Hindlimb muscle (tissue), 1 donor: Measurements from ENCODE around the gene PTPRM. TPM values are rescaled to one million over a fixed set of nuclear protein-coding genes. Genes with fewer than 3 reads are reported as not detected.

Experiments used
- DNase-seq: peaks from one replicate; pipeline ENCODE4 v3.0.0-alpha.2; 2013
- polyA plus RNA-seq: library from polyadenylated mRNA; unstranded; fragments of 120-200 nt; gene quantifications from one replicate; pipeline ENCODE4 v1.2.1, GENCODE V29; 2013; ENCODE audit not compliant: insufficient read length

Gene PTPRM
- polyA plus RNA-seq, 1 donor: 80.2 TPM

- DNase-seq: no peak
Observed at GRCh38 chr18:8454136-8454535, 887.0 kb downstream of the PTPRM start.

GRCh38 chr18:8455661-8456614, 888.8 kb downstream of the PTPRM start:
- DNase-seq: no peak
